OCI-LY3 (cell line): ENCODE results near the gene MIOX.
A peak's percentile ranks its signal among the peaks of the same experiment; 100 is the strongest.

Experiments used
- H2AFZ ChIP-seq: fragments of 200-600, 300-600 bp; shearing (Covaris generic); 2 replicates; pipeline ENCODE4 v1.6.0; 2014; ENCODE audit warnings: antibody characterized with exemption, low read depth, low read length
- H3K27ac ChIP-seq: fragments of 200-600, 300-600 bp; sonication (generic); 2 replicates; pipeline ENCODE4 v1.5.1; 2014; ENCODE audit warnings: mild to moderate bottlenecking, low read length, moderate library complexity, mixed read lengths
- H3K27me3 ChIP-seq: fragments of 200-600, 300-600 bp; sonication (generic); 2 replicates; pipeline ENCODE4 v1.6.1; 2014; ENCODE audit warnings: low read depth, low read length, mixed read lengths
- H3K36me3 ChIP-seq: fragments of 200-600, 300-600 bp; sonication (generic); replicated peaks from 2 replicates; pipeline ENCODE3; 2014; ENCODE audit warnings: low read depth, low read length, mixed read lengths
- H3K4me1 ChIP-seq: fragments of 300-600, 200-600 bp; sonication (generic); 2 replicates; pipeline ENCODE4 v1.6.1; 2014; ENCODE audit warnings: low read length, mixed read lengths
- H3K4me2 ChIP-seq: fragments of 200-600, 300-600 bp; sonication (generic); 2 replicates; pipeline ENCODE4 v1.6.1; 2014; ENCODE audit warnings: low read length, mixed read lengths
- H3K4me3 ChIP-seq: fragments of 300-600, 200-600 bp; sonication (generic); 2 replicates; pipeline ENCODE4 v1.5.1; 2014; ENCODE audit warnings: antibody characterized with exemption, mild to moderate bottlenecking, low read length, moderate library complexity
- H3K79me2 ChIP-seq: fragments of 300-600, 200-600 bp; shearing (Covaris generic); 2 replicates; pipeline ENCODE4 v1.6.1; 2014; ENCODE audit warnings: mild to moderate bottlenecking, low read length, mixed read lengths
- H3K9ac ChIP-seq: fragments of 300-600, 200-600 bp; shearing (Covaris generic); 2 replicates; pipeline ENCODE4 v1.6.0; 2014; ENCODE audit warnings: mild to moderate bottlenecking, low read length, moderate library complexity
- H3K9me3 ChIP-seq: fragments of 200-600, 300-600 bp; shearing (Covaris generic); 2 replicates; pipeline ENCODE4 v1.6.1; 2014; ENCODE audit warnings: low read length, mixed read lengths; ENCODE audit not compliant: insufficient read depth
- H4K20me1 ChIP-seq: fragments of 200-600, 300-600 bp; sonication (generic); 2 replicates; pipeline ENCODE4 v1.6.1; 2016; ENCODE audit warnings: low read length, mixed read lengths; ENCODE audit not compliant: insufficient read depth
- CTCF ChIP-seq: fragments of 200-600, 300-600 bp; sonication (generic); IDR thresholded peaks from 2 replicates; pipeline ENCODE4 v1.5.1; 2014; ENCODE audit warnings: antibody characterized with exemption, low read length, low read depth
- EZH2phosphoT487 ChIP-seq: fragments of 200-600 bp; shearing (Covaris generic); IDR thresholded peaks from 2 replicates; pipeline ENCODE4 v1.6.1; 2018; ENCODE audit warnings: antibody characterized with exemption, mixed run types, low read depth

The MIOX gene

GRCh38 chr22:50526834-50527801 is 40.5 kb downstream of the MIOX start:
- Histone ChIP-seq H3K4me3 (peak overlapping the region; percentile 84), H3K79me2 (peaks cover 22% of the 10 kb centered on the region), H3K4me1 (peaks cover 17% of the 10 kb centered on the region), H3K4me2 (peak overlapping the region; percentile 93), H2AFZ (no peak overlapping the region), H3K27ac (peak overlapping the region; percentile 93), H4K20me1 (peaks cover 6% of the 10 kb centered on the region; the same call in 1 of the 2 replicates), H3K9ac (peak overlapping the region; percentile 92), H3K36me3 (peaks cover 4% of the 10 kb centered on the region), H3K27me3 (no peaks in the 10 kb centered on the region), H3K9me3 (no peaks in the 10 kb centered on the region)
- TF ChIP-seq EZH2phosphoT487, result no peak
- TF ChIP-seq CTCF, result no peak

GRCh38 chr22:50527921-50528681 is 41.4 kb downstream of the MIOX start:
- TF ChIP-seq EZH2phosphoT487 (no peak), CTCF (no peak)
- peaks cover 4% of the 10 kb centered on the region for H3K36me3 ChIP-seq
- H3K27me3 ChIP-seq, result no peaks in the 10 kb centered on the region
- H2AFZ ChIP-seq, result no peak overlapping the region
- H3K27ac ChIP-seq, result no peak overlapping the region
- H3K9ac ChIP-seq, result no peak overlapping the region
- peaks cover 22% of the 10 kb centered on the region for H3K79me2 ChIP-seq
- peaks cover 6% of the 10 kb centered on the region; the same call in 1 of the 2 replicates for H4K20me1 ChIP-seq
- H3K9me3 ChIP-seq, result no peaks in the 10 kb centered on the region
- H3K4me2 ChIP-seq, result peak overlapping the region; percentile 93
- H3K4me1 ChIP-seq, result peaks cover 24% of the 10 kb centered on the region
- H3K4me3 ChIP-seq, result peak overlapping the region; percentile 84

- Histone ChIP-seq H3K36me3 (peaks cover 4% of the 10 kb centered on the region), H2AFZ (no peak overlapping the region), H3K27me3 (no peaks in the 10 kb centered on the region), H3K79me2 (peaks cover 19% of the 10 kb centered on the region), H4K20me1 (peaks cover 6% of the 10 kb centered on the region; the same call in 1 of the 2 replicates), H3K27ac (no peak overlapping the region), H3K4me3 (no peak overlapping the region), H3K4me2 (no peak overlapping the region), H3K4me1 (peaks cover 31% of the 10 kb centered on the region), H3K9ac (no peak overlapping the region), H3K9me3 (no peaks in the 10 kb centered on the region)
- TF ChIP-seq CTCF (no peak), EZH2phosphoT487 (no peak)
These were observed 42.2 kb downstream of the MIOX start for GRCh38 chr22:50528682-50529415.
